GM18507 (cell line): Measurements from ENCODE around the gene BASP1.
"Not testable (repeated sequence)": the region's sequence is repeated elsewhere in the genome, so short reads cannot be mapped to it uniquely, and the experiment has no call there.

Experiments used
- DNase-seq: peaks from one replicate; pipeline ENCODE4 v3.0.0; 2011; ENCODE audit warnings: low read depth; ENCODE audit not compliant: insufficient read length; ENCODE audit errors: extremely low spot score
- FAIRE-seq: peaks from 2 replicates; lab custom pipeline; 2011; peaks lifted over from hg19 to GRCh38; lab: Jason Lieb, UNC

BASP1 gene

DNA sequence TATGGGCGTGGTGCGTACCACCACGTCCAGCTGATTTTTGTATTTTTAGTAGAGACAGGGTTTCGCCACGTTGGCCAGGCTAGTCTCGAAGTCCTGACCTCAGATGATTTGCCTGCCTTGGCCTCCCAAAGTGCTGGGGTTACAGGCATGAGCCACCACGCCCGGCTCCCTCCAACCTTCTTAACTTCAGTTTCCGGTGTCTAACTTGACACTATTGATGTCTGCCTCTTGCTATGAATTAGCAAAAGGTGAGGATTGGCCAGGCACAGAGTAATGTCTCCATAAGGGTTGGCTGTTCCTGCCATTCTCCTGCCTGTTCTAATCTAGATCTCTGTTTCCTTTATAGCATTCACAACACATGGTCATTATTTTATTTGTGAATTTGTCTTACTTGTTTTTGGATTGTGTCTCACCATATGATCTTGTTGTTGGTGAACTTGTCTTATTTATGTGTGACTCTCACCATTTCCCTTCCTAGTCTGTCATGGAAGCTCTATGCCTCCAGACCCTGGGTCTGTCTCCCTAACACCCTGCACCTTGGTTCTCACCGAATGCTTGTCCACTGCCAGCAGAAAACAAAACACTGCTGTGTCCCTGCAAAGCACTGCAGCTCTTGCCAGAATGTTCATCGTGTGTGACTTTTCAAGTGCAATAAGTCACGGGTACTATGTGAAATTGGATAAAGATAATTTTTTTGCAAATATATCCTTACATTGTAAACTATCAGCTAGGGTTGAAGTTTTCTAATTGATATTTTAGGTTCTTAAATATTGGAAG lies 26.0 kb downstream of the BASP1 start:
- no peak for FAIRE-seq
- DNase-seq: no peak

DNA sequence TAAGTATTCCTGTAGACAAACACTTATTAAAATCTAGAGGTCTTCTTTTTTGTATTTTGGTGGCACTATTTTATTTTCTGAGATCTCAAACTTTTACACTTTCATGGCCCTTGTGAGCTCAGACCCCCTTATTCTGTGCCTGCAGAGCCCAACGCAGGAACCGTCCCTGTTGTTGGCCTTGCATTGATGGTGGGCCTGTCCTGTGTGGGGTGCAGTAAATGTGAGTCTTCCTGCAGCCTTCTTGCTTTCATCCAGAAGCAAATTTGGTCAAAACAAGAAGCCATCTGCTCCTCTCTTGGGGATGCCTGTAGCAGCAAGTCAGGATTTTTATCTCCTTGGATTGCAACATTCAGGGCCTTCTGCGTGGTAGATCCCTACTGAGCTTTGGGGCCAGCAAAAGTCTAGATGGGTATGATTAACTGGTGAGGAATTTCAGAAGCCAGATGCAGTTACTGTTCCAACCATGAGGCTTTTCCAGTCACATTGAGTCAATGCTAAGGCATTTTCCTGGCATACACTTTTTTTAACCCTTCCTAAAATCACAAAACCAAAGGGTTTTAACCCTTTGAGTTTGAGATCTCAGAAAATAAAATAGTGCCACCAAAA lies 31.7 kb downstream of the BASP1 start:
- FAIRE-seq: no peak
- DNase-seq: no peak

DNA sequence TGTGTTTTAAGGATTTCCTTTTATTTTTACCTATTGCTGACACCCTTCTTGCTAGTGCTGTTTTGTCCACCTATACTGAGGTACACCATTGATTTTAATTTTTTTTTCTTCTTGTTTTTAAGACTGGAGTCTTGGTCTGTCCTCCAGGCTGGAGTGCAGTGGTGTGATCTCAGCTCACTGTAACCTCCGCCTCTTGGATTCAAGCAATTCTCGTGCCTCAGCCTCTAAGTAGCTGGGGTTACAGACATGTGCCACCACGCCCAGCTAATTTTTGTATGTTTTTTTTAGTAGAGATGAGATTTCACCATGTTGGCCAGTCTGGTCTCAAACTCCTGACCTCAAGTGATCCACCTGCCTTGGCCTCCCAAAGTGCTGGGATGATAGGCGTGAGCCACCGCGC lies 32.4 kb downstream of the BASP1 start:
- FAIRE-seq, DNase-seq: not testable (repeated sequence)

DNA sequence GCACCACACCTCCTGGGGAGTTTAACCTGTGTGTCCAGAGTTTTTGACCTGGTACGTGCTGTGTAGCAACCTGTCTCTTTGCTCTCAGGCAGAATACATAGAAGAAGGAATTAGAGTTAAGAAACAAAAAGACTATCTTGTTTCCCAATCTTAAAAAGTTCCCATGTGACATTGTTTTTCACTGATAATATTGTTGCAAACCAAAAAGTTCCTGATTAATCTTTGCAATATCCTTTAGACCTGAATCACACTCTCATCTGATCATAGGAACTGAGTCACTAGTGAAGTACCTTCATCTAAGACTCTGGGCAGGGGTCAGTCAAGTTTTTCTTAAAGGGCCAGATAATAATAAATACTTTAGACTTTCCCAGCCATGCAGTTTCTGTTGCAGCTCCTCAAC lies 35.1 kb downstream of the BASP1 start:
- FAIRE-seq: no peak

DNA sequence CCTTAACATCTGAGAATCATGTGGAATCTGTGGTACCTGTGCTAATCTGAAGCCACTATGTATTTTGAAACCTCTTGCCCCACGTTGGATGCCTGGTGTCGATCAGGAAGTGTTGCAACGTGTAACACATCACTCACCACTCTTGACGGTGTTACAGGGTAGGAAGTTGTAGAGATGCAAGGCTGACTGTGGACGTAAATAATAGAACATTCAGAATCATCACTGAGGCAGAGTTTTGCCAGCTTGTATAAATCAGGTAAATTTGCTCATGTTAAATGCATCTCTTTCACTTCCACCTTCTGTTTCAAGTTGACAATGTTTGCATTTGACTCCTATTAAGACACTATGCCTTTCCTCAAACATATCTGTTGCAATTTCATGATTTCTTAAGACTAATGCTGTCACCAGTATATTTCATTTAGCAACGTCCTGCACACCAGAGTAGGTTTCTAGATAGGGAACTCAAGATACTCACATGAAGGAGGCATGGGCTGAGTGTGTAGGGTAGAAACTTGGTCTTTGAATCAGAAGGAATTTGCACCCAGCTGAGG lies 38.1 kb downstream of the BASP1 start:
- FAIRE-seq (peak; percentile 80), DNase-seq (no peak)

More for the DNA sequence above, 35.1 kb downstream of the BASP1 start:
- no peak for DNase-seq

DNA sequence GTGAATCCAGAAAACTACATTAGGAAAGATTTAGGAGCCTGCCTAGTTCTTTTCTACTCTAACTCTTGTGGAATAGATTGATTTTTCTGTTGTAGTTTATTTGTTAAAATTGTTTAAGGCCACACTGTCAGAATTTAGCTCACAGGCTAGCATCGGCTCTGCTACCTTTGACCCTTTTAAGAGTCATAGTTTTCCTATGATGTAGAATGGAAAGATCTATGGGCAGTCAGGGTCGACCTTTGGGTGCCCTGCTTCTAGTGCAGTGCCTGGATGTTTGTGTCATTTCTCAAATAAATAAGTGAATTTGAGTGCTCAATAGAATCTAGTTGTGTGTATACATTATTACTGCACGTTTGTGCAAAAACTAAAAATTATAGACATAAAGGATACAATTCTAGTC lies 38.7 kb downstream of the BASP1 start:
- DNase-seq (no peak), FAIRE-seq (no peak)

DNA sequence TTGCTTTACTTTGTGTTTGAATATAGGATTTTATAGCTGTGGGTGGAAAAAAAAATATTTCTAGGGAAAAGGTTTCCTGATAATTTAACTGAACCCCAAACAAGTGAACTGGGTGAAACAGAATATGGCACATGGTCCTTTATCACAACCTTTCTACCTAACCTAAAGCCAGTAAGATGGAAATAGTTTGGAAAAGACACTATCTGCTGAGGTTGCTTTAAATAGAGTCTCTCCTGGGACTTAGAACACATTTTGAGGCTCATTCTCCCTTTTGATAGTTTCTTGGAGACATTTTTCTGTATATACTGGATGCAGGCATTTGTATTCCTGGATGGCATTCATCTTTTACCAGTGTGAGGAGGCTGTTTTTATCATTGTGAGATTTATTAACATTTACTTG lies 39.4 kb downstream of the BASP1 start:
- DNase-seq: no peak
- FAIRE-seq: no peak

DNA sequence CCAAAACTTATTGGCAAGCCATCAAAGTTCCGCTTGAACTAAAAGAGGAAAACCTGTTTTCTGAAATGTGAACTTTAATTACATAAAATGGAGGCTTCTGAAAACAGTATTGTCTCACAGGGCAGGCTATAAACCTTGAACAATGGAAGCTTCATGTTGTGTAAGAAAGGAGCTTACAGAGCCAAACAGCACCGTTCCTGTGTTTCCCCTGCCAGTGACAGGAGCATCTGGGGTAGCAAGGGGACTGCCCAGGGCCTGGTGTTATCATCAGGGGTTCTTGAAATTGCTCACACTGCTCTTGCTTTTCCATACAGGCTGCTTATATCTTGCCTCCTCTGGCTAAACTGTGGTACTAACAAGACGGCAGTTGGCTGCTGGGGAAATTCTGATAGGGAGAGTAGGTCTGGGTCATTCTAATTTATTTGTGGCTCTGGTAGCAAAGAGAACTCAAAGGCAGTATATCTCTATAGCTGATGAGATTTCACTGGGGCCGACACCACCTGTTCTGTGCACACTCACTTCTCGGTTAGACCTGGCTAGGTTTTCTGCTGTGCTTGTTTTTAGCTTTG lies 40.4 kb downstream of the BASP1 start:
- DNase-seq (no peak), FAIRE-seq (peak; percentile 72)

DNA sequence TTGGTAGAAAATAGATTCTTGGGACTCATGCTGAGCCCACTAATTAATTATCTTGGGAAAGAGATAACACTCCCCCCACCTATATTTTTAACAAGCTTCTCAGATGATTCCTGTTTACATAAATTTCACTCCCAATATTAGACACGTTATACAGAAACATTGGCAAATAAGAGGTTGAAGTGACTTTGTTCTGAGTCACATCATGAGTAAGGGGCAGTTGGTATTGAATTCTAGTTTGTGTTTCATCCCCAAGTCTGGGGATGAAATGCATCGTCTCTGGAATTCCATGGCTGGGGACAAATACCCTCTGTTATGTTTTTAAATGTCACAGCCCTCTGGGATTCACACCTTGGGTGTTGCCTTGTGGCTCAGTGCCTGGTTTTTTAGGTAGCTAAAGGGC lies 41.0 kb downstream of the BASP1 start:
- DNase-seq (no peak), FAIRE-seq (no peak)

DNA sequence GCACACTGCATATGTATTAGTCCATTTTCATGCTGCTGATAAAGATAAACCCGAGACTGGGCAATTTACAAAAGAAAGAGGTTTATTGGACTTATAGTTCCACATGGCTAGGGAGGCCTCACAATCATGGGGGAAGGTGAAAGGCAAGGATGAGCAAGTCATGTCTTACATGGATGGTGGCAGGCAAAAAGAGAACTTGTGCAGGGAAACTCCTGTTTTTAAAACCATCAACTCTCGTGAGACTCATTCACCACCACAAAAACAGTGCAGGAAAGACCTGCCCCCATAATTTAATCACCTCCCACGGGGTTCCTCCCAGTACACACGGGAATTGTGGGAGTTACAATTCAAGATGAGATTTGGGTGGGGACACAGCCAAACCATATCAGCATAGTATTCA lies 41.6 kb downstream of the BASP1 start:
- not testable (repeated sequence) for DNase-seq, FAIRE-seq

DNA sequence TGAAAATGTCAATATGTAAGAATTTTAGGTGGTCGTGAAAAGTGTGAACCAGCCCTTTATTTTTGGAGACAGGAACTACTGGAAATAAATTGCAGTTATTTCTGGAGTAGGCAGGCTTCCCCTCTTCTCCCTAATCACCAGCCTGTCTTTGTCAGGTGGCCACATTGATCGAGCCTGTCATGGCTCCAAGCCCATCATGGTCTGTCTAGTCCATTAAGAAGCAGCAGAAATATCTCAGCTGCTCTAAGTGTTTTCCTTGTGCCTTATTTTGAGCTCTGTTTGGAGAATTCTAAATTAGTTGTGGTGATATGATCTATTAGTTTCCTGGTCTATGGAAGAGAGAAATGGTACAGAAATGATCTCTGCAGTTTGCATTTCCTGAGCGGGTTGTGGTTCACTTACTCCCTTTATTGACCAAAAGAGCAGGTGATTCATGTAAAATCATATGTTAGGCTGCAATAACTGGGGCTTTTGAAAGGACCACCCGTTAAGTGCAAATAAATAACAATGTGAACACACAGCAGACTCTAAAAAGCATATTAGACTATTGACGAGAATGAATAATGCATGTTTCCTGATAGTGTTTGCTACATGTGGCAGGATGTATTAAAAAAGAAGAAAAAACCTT lies 42.3 kb downstream of the BASP1 start:
- DNase-seq (no peak), FAIRE-seq (no peak)

DNA sequence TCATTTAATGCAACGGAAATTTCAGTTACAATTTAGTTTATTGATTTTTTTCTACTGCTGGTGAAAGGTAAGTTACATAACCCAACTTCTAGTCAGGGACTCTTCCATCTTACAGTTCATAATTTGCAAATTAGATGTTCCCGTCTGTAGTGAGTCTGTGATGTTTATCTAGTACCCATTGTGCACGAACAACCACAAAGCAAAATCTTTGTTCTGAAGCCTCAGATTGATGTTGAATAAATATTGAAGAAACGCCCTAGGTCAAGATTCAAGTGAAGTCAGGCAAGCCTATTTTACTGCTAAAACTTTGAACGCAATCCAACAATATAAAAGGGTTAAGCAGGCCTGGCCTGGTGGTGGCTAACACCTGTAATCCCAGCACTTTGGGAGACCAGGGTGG lies 43.1 kb downstream of the BASP1 start:
- FAIRE-seq (no peak), DNase-seq (no peak)

DNA sequence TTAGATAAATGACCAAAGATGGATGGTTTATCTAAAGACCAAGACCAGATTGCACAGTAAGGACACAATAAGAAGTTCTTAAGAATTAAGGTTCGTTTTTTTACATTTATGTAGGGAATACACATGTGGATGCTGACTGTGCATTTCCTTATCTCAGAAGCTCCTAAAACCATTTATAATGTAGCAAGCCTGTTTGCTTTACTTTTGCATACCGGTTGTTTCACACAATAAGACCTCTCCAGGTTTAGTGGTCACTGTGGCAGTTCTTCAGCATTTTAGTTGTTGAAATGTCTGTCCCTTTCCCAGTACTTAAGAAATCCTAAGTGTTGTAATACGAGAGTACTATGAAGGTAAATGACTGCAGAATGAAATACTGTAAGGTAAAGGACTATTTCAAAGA lies 43.6 kb downstream of the BASP1 start:
- DNase-seq: no peak
- no peak for FAIRE-seq

DNA sequence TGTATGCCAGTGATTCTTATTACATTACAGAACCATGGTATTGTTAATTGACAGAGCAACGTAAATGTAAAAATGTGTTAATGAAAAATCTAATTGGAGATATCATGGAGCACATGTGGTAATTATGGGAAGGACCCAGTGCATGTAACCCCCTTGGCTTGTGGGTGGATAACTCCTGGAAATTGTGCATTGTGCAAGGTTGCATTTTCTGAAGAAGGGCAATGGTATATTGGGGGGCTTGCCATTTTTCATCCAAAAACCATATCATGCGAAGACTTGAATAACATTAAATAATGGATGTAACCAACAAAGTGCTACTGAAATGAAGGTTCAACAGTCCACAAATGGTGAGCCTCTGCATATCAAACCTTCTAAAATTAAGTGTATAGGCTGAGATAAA lies 47.6 kb downstream of the BASP1 start:
- DNase-seq (no peak), FAIRE-seq (no peak)

DNA sequence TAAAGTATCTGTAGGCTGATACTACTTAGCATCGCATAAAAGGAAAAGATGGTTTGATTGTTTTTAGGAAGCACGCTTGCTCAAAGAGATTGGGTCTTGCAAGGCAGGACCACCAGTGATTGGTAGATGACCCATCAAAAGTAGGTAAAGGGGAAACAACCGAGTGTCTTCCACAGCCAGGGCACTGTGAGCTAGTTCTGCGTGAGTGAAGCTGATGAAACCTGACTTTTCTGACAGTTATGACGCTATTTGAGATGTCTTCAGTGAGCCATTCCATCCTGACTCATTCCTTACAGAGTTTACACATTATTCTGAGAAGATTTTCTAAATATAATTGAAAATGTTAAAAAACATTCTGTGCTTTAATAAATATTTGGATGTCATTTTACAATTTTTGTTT lies 49.7 kb downstream of the BASP1 start:
- FAIRE-seq (peak; percentile 44), DNase-seq (no peak)

DNA sequence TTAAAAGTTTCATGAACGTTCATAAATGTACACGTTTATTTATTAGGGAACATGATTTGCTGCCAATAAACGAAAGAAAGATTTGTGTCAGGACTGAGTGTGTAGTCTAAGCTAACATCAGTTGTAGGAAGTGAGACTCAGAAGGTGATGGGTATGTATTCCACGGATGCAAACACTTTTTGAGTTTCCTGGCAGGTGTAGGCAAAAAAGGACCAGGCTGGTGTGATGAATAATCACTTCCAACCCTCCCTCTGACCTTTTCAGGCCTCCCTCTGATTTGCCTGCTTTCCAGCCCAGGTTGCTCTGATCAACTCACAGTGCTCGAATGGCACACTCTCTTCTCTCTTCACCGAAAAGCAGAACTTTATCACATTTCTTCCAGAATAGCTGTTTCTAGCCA lies 51.8 kb downstream of the BASP1 start:
- FAIRE-seq: peak; percentile 77
- no peak for DNase-seq

DNA sequence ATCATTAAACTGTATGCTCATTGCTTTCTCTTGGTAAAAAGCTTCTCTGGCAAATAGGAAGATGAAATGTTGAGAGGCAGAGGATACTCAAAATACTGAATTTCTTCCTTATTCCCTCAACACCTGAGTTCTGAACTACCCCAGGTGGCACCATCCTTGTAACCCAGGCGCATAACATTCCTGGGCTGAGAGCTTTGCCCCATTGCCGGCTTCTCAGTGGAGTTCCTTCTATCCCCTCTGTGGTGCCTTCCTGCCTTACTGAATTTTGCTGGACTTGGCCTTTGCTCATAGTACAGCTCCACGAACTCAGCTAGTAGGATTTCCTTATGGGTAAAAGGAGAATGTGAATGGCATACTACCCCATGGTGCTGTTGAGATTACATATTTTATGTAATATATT lies 54.7 kb downstream of the BASP1 start:
- FAIRE-seq (no peak), DNase-seq (no peak)

DNA sequence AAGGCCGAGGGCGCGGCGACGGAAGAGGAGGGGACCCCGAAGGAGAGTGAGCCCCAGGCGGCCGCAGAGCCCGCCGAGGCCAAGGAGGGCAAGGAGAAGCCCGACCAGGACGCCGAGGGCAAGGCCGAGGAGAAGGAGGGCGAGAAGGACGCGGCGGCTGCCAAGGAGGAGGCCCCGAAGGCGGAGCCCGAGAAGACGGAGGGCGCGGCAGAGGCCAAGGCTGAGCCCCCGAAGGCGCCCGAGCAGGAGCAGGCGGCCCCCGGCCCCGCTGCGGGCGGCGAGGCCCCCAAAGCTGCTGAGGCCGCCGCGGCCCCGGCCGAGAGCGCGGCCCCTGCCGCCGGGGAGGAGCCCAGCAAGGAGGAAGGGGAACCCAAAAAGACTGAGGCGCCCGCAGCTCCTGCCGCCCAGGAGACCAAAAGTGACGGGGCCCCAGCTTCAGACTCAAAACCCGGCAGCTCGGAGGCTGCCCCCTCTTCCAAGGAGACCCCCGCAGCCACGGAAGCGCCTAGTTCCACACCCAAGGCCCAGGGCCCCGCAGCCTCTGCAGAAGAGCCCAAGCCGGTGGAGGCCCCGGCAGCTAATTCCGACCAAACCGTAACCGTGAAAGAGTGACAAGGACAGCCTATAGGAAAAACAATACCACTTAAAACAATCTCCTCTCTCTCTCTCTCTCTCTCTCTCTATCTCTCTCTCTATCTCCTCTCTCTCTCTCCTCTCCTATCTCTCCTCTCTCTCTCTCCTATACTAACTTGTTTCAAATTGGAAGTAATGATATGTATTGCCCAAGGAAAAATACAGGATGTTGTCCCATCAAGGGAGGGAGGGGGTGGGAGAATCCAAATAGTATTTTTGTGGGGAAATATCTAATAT lies 58.1 kb downstream of the BASP1 start:
- no peak for DNase-seq
- no peak for FAIRE-seq

DNA sequence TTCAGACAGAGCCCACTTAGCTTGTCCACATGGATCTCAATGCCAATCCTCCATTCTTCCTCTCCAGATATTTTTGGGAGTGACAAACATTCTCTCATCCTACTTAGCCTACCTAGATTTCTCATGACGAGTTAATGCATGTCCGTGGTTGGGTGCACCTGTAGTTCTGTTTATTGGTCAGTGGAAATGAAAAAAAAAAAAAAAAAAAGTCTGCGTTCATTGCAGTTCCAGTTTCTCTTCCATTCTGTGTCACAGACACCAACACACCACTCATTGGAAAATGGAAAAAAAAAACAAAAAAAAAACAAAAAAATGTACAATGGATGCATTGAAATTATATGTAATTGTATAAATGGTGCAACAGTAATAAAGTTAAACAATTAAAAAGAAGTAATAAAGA lies 59.0 kb downstream of the BASP1 start:
- peak; percentile 68 for FAIRE-seq
- no peak for DNase-seq
